Vagina (tissue), 2 donors: ENCODE measurements around the gene RASGRP2. TPM values are rescaled to one million over a fixed set of nuclear protein-coding genes. Genes with fewer than 3 reads are reported as not detected.

Experiments used
- DNase-seq, 2 donors: peaks; one replicate each; pipeline ENCODE4 v3.0.0-alpha.2; 2017; ENCODE audit errors: extremely low spot score in 2 of 2
- H3K27ac ChIP-seq: fragments of 200-600 bp; sonication (generic); one replicate; pipeline ENCODE4 v1.5.1; 2019
- H3K27me3 ChIP-seq: fragments of 200-600 bp; sonication (generic); one replicate; pipeline ENCODE4 v1.5.1; 2019
- H3K36me3 ChIP-seq, 2 donors: fragments of 200-600 bp; sonication (generic); one replicate each; pipeline ENCODE4 v1.5.1; 2017 to 2019
- H3K4me1 ChIP-seq: fragments of 200-600 bp; sonication (generic); one replicate; pipeline ENCODE4 v1.5.1; 2019
- H3K4me3 ChIP-seq, 2 donors: fragments of 200-600 bp; sonication (generic); 1 replicate in 1 of 2; 2 replicates in 1 of 2; pipeline ENCODE4 v1.5.1; 2016 to 2019
- H3K9me3 ChIP-seq: fragments of 200-600 bp; sonication (generic); one replicate; pipeline ENCODE4 v1.5.1; 2019
- CTCF ChIP-seq, 3 experiments: fragments of 450-650 bp in 2 of 3; fragments of 200-600 bp in 1 of 3; sonication (generic) in 1 of 3; IDR thresholded peaks; one replicate each; pipeline ENCODE4 v1.5.1; 2017 to 2019; ENCODE audit warnings: antibody characterized with exemption in 3 of 3, mild to moderate bottlenecking in 2 of 3, moderate library complexity in 2 of 3
- POLR2A ChIP-seq, 2 donors: fragments of 450-650 bp; IDR thresholded peaks; one replicate each; pipeline ENCODE4 v1.6.1; 2017; ENCODE audit warnings: antibody characterized with exemption in 2 of 2, mild to moderate bottlenecking in 2 of 2, moderate library complexity in 2 of 2
- POLR2AphosphoS5 ChIP-seq, 2 donors: sonication (generic); formaldehyde crosslinking; IDR thresholded peaks; one replicate each; pipeline ENCODE4 v1.9.0; 2017; ENCODE audit warnings: antibody characterized with exemption in 2 of 2, mild to moderate bottlenecking in 2 of 2, low read depth in 1 of 2; ENCODE audit not compliant: insufficient read depth in 1 of 2
- intact Hi-C: fragments of 100-400 bp; cut with DNase I; formaldehyde crosslinking; loops from one replicate; pipeline ENCODE4 v1.15.1; 2023
- total RNA-seq: library from RNA; depleted of rRNA; stranded (reverse); fragments of >200 nt; gene quantifications from one replicate; pipeline ENCODE4 v1.2.3, GENCODE V29; 2016

RASGRP2 gene
- total RNA-seq, 1 donor from 2014 or later = 27.5 TPM

GRCh38 chr11:64686466-64687170, 57.3 kb downstream of the RASGRP2 start:
- Histone ChIP-seq H3K27ac (no peak overlapping the region), H3K27me3 (no peaks in the 10 kb centered on the region), H3K9me3 (no peaks in the 10 kb centered on the region), H3K4me3 (no peak overlapping the region), H3K36me3 (no peaks in the 10 kb centered on the region), H3K4me1 (peaks cover 18% of the 10 kb centered on the region)
- TF ChIP-seq POLR2AphosphoS5 (IDR thresholded peaks at IDR 0.05; ENCODE audit: insufficient read depth in 1 of 2, low read depth in 1 of 2) = no peak
- TF ChIP-seq CTCF (IDR thresholded peaks at IDR 0.05) = no peak
- no peak for TF ChIP-seq POLR2A (IDR thresholded peaks at IDR 0.05)
- intact Hi-C loops = no loop called here
- DNase-seq = no peak

GRCh38 chr11:64685536-64685935, 58.4 kb downstream of the RASGRP2 start:
- TF ChIP-seq POLR2AphosphoS5 (IDR thresholded peaks at IDR 0.05; ENCODE audit: insufficient read depth in 1 of 2, low read depth in 1 of 2) = no peak
- no peak for TF ChIP-seq POLR2A (IDR thresholded peaks at IDR 0.05)
- no peak for TF ChIP-seq CTCF (IDR thresholded peaks at IDR 0.05)
- H3K4me1 ChIP-seq = peaks cover 18% of the 10 kb centered on the region
- no peak for DNase-seq
- intact Hi-C loops = no loop called here
- H3K4me3 ChIP-seq = no peak overlapping the region
- no peaks in the 10 kb centered on the region for H3K27me3 ChIP-seq
- H3K36me3 ChIP-seq = no peaks in the 10 kb centered on the region
- H3K9me3 ChIP-seq = no peaks in the 10 kb centered on the region
- H3K27ac ChIP-seq = no peak overlapping the region

DNA sequence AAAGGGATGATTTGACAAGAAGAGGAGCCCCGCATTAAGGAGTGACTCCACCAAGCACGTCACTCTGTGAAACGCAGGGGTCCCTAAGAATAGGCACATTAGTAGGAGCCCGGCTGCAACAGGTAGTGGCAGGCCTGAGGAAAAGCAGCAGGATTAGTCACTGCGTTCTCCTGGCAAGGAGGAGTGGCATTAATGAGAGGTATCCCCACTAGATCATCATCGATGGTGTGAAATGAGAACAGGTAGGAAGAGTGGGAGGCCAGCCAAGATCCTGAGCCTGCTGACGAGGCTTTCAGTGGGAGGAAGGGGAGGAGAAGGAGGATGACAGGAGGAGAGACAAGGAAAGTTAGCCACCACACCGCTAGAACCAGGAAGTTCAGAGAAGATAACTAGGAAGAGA, 59.6 kb downstream of the RASGRP2 start:
- H3K27me3 ChIP-seq = no peaks in the 10 kb centered on the region
- no peak overlapping the region for H3K4me3 ChIP-seq
- intact Hi-C loops = no loop called here
- H3K9me3 ChIP-seq = no peaks in the 10 kb centered on the region
- H3K27ac ChIP-seq = no peak overlapping the region
- TF ChIP-seq POLR2A (IDR thresholded peaks at IDR 0.05) = no peak
- no peak for TF ChIP-seq CTCF (IDR thresholded peaks at IDR 0.05)
- TF ChIP-seq POLR2AphosphoS5 (IDR thresholded peaks at IDR 0.05; ENCODE audit: insufficient read depth in 1 of 2, low read depth in 1 of 2) = no peak
- peaks cover 16% of the 10 kb centered on the region for H3K4me1 ChIP-seq
- DNase-seq = no peak
- H3K36me3 ChIP-seq = no peaks in the 10 kb centered on the region

DNA sequence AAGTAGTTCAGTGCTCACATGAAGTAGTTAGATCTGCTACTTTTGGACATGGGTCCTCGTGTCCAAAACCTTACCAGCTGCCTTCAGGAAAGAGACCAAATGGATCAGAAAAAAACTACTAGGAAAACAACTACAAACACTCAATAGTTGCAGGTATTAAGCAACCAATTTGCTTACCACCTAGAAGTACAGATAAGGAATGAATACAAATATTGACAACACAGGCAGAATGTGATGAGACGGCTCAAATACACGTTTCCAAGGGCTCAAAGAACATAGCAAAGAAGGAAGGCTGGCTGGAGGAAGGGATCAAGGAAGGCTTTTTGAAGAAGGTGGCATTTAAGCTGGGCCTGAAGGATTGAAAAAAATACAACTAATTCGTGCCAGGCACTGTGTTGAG, 62.8 kb downstream of the RASGRP2 start:
- H3K27me3 ChIP-seq = no peaks in the 10 kb centered on the region
- no peak for DNase-seq
- no peaks in the 10 kb centered on the region for H3K4me1 ChIP-seq
- H3K27ac ChIP-seq = no peak overlapping the region
- H3K9me3 ChIP-seq = no peaks in the 10 kb centered on the region
- TF ChIP-seq POLR2A (IDR thresholded peaks at IDR 0.05) = no peak
- TF ChIP-seq CTCF (IDR thresholded peaks at IDR 0.05) = no peak
- TF ChIP-seq POLR2AphosphoS5 (IDR thresholded peaks at IDR 0.05; ENCODE audit: insufficient read depth in 1 of 2, low read depth in 1 of 2) = no peak
- no peak overlapping the region for H3K4me3 ChIP-seq
- intact Hi-C loops = no loop called here
- H3K36me3 ChIP-seq = no peaks in the 10 kb centered on the region

DNA sequence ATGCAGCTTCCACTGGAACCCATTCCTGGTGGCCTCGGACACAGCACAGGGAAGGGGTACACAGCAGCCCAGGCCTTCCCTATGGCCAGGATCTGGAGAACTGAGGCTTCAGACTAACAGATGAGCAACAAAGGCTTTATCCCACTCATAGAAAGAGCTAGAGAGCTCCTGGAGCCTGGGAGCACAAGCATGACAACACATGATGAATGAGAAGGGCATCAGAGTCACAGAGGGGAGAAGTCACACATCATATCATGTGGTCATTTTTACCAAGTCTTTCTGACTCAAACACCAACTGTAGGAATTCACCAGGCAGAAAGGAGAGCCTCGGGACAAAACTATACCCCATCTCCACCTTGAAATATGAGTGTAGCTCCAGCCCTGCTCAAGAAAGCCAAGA, 64.1 kb downstream of the RASGRP2 start:
- Histone ChIP-seq H3K4me1 (peaks cover 13% of the 10 kb centered on the region), H3K4me3 (no peak overlapping the region), H3K36me3 (no peaks in the 10 kb centered on the region), H3K27ac (no peak overlapping the region), H3K27me3 (no peaks in the 10 kb centered on the region), H3K9me3 (no peaks in the 10 kb centered on the region)
- intact Hi-C loops = no loop called here
- no peak for TF ChIP-seq POLR2AphosphoS5 (IDR thresholded peaks at IDR 0.05; ENCODE audit: insufficient read depth in 1 of 2, low read depth in 1 of 2)
- TF ChIP-seq CTCF (IDR thresholded peaks at IDR 0.05) = no peak
- no peak for TF ChIP-seq POLR2A (IDR thresholded peaks at IDR 0.05)
- no peak for DNase-seq
